ENCODE results near the gene EHF.
A peak's percentile ranks its signal among the peaks of the same experiment; 100 is the strongest.

Gene EHF

GRCh38 chr11:34647131-34647530, 26.2 kb downstream of the EHF start:
- no peak for DNase-seq

GRCh38 chr11:34647532-34647931, 26.6 kb downstream of the EHF start:
- no peak for DNase-seq

- DNase-seq: no peak
Observed at GRCh38 chr11:34648036-34648435, 27.1 kb downstream of the EHF start.

- DNase-seq: no peak
Observed at GRCh38 chr11:34649597-34649996, 28.7 kb downstream of the EHF start.

GRCh38 chr11:34650528-34650927, 29.6 kb downstream of the EHF start:
- DNase-seq: no peak

GRCh38 chr11:34651551-34651950, 30.7 kb downstream of the EHF start:
- DNase-seq: no peak

GRCh38 chr11:34652191-34652973, 31.5 kb downstream of the EHF start:
- no peak for DNase-seq

GRCh38 chr11:34653031-34653430, 32.1 kb downstream of the EHF start:
- DNase-seq: no peak

GRCh38 chr11:34653851-34654482, 33.1 kb downstream of the EHF start:
- no peak for DNase-seq

GRCh38 chr11:34654483-34655334, 33.8 kb downstream of the EHF start:
- DNase-seq: peak; percentile 78

GRCh38 chr11:34655335-34656008, 34.6 kb downstream of the EHF start:
- no peak for DNase-seq

- no peak for DNase-seq
Observed at GRCh38 chr11:34656062-34656720, 35.3 kb downstream of the EHF start.

GRCh38 chr11:34658071-34659015, 37.5 kb downstream of the EHF start:
- no peak for DNase-seq

- DNase-seq: no peak
Observed at GRCh38 chr11:34659096-34659733, 38.3 kb downstream of the EHF start.

- DNase-seq: peak; percentile 8
Observed at GRCh38 chr11:34665077-34665835, 44.4 kb downstream of the EHF start.

GRCh38 chr11:34667810-34668582, 47.1 kb downstream of the EHF start:
- DNase-seq: peak; percentile 85

GRCh38 chr11:34668583-34669053, 47.7 kb downstream of the EHF start:
- DNase-seq: no peak

- DNase-seq: no peak
Observed at GRCh38 chr11:34669458-34669857, 48.6 kb downstream of the EHF start.

GRCh38 chr11:34671117-34671516, 50.2 kb downstream of the EHF start:
- DNase-seq: no peak
